ENCODE data around the gene SUZ12. TPM values are rescaled to one million over a fixed set of nuclear protein-coding genes. Genes with fewer than 3 reads are reported as not detected.
"Not testable (repeated sequence)": the region's sequence is repeated elsewhere in the genome, so short reads cannot be mapped to it uniquely, and the experiment has no call there.

Gene SUZ12
- total RNA-seq, 1 donor from 2014 or later = 29.8 TPM

- not testable (repeated sequence) for H3K4me3 Mint-ChIP-seq; DNase-seq (ENCODE audit: extremely low spot score, unreplicated experiment); H3K9me3 Mint-ChIP-seq; H3K27me3 Mint-ChIP-seq; H3K27ac Mint-ChIP-seq; H3K4me1 Mint-ChIP-seq (ENCODE audit: unreplicated experiment)
- peaks cover 11% of the 10 kb centered on the region for H3K36me3 Mint-ChIP-seq
Observed at GRCh38 chr17:31951953-31952352, 15.1 kb downstream of the SUZ12 start.

DNA sequence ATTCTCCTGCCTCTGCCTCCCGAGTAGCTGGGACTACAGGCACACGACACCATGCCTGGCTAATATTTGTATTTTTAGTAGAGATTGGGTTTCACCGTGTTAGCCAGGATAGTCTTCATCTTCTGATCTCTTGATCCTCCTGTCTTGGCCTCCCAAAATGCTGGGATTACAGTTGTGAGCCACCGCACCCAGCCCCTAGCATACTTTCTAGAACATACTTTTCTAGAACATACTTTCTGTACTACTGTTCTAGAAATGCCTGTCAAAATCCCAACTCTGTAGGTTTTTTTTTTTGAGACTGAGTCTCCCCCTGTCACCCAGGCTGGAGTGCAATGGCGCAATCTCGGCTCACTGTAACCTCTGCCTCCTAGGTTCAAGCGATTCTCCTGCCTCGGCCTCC lies 27.3 kb downstream of the SUZ12 start:
- DNase-seq (ENCODE audit: extremely low spot score, unreplicated experiment); H3K9me3 Mint-ChIP-seq; H3K27ac Mint-ChIP-seq; H3K4me3 Mint-ChIP-seq; H3K27me3 Mint-ChIP-seq; H3K4me1 Mint-ChIP-seq (ENCODE audit: unreplicated experiment): not testable (repeated sequence)
- H3K36me3 Mint-ChIP-seq = peaks cover 12% of the 10 kb centered on the region

DNA sequence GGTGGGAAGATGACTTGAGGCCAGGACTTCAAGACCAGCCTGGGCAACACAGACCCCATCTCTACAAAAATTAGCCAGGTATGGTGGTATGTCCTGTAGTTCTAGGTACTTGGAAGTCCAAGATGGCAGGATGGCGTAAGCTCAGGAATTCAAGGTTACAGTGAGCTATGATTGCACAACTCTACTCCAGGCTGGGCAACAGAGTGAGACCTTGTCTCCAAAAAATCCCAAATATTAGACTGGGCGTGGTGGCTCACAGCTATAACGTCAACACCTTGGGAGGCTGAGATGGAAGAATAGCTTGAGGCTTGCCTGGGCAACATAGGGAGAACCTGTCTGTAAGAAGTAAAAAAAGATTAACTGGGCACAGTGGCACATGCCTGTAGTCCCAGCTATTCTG lies 30.8 kb downstream of the SUZ12 start:
- Mint-ChIP-seq H3K4me3 (no peak overlapping the region), H3K36me3 (peaks cover 2% of the 10 kb centered on the region), H3K27ac (no peak overlapping the region), H3K4me1 (ENCODE audit: unreplicated experiment) (no peaks in the 10 kb centered on the region), H3K9me3 (no peaks in the 10 kb centered on the region), H3K27me3 (no peaks in the 10 kb centered on the region)
- DNase-seq (ENCODE audit: extremely low spot score, unreplicated experiment) = no peak
- no peak for TF ChIP-seq CTCF (conservative IDR thresholded peaks at IDR 0.05)

DNA sequence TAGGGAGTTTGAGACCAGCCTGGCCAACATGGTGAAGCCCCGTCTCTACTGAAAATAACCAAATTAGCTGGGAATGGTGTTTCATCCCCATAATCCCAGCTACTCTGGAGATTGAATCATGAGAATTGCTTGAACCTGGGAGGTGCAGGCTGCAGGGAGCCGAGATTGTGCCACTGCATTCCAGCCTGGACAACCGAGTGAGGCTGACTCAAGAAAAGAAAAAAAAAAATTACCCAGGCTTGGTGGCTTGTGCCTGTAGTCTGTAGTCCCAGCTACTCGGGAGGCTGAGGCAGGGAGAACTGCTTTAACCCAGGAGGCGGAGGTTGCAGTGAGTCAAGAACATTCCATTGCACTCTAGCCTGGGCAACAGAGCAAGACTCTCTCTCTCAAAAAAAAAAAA lies 33.6 kb downstream of the SUZ12 start:
- H3K4me1 Mint-ChIP-seq (ENCODE audit: unreplicated experiment); H3K27ac Mint-ChIP-seq; H3K4me3 Mint-ChIP-seq; H3K27me3 Mint-ChIP-seq; DNase-seq (ENCODE audit: extremely low spot score, unreplicated experiment); H3K9me3 Mint-ChIP-seq; H3K36me3 Mint-ChIP-seq: not testable (repeated sequence)

GRCh38 chr17:31974269-31975071 lies 37.7 kb downstream of the SUZ12 start:
- not testable (repeated sequence) for H3K4me3 Mint-ChIP-seq; H3K9me3 Mint-ChIP-seq; H3K27me3 Mint-ChIP-seq; DNase-seq (ENCODE audit: extremely low spot score, unreplicated experiment); H3K4me1 Mint-ChIP-seq (ENCODE audit: unreplicated experiment); H3K27ac Mint-ChIP-seq
- peaks cover 13% of the 10 kb centered on the region for H3K36me3 Mint-ChIP-seq

- DNase-seq (ENCODE audit: extremely low spot score, unreplicated experiment); H3K4me1 Mint-ChIP-seq (ENCODE audit: unreplicated experiment); H3K27ac Mint-ChIP-seq; H3K27me3 Mint-ChIP-seq; H3K9me3 Mint-ChIP-seq; H3K4me3 Mint-ChIP-seq: not testable (repeated sequence)
- peaks cover 13% of the 10 kb centered on the region for H3K36me3 Mint-ChIP-seq
Observed at GRCh38 chr17:31975391-31975790, 38.6 kb downstream of the SUZ12 start.

DNA sequence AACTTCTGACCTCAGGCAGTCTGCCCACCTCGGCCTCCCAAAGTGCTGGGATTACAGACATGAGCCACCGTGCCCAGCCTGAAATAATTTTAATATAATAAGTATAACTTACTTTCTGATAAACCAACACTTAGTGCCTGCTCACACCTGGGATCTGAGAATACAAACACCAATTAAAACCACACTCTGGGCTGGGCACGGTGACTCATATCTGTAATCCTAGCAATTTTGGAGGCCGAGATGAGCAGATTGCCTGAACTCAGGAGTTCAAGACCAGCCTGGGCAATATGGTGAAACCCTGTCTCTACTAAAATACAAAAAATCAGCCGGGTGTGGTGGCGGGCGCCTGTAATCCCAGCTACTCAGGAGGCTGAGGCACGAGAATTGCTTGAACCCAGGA lies 55.0 kb downstream of the SUZ12 start:
- not testable (repeated sequence) for H3K27me3 Mint-ChIP-seq; H3K4me3 Mint-ChIP-seq; H3K9me3 Mint-ChIP-seq; DNase-seq (ENCODE audit: extremely low spot score, unreplicated experiment); H3K27ac Mint-ChIP-seq; H3K4me1 Mint-ChIP-seq (ENCODE audit: unreplicated experiment)
- H3K36me3 Mint-ChIP-seq = peaks cover 14% of the 10 kb centered on the region

DNA sequence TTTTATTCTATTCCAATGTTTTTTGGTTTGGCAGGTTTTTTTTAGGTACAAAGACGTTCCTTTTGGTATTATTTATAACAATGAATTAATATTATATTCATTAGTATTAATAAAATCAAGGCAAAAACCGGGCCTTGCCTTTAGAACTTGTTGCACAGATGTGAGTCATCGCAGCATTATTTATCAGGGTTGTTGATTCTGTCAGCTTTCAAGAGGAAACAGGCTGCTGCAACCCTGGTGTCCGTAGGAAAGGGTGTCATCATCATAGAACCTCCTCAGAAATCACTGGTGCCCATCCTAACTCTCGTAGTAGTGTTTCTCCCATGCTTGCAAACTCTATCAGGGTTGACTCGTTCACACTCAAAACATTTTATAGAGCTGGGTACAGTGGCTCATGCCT lies 60.2 kb downstream of the SUZ12 start:
- H3K4me3 Mint-ChIP-seq = no peak overlapping the region
- peaks cover 14% of the 10 kb centered on the region for H3K36me3 Mint-ChIP-seq
- DNase-seq (ENCODE audit: extremely low spot score, unreplicated experiment) = no peak
- H3K27me3 Mint-ChIP-seq = no peaks in the 10 kb centered on the region
- no peaks in the 10 kb centered on the region for H3K4me1 Mint-ChIP-seq (ENCODE audit: unreplicated experiment)
- no peaks in the 10 kb centered on the region for H3K9me3 Mint-ChIP-seq
- no peak overlapping the region for H3K27ac Mint-ChIP-seq
- no peak for TF ChIP-seq CTCF (conservative IDR thresholded peaks at IDR 0.05)

All from type B pancreatic cell (in vitro differentiated cells).